ENCODE data around the gene PPIL6. TPM values are rescaled to one million over a fixed set of nuclear protein-coding genes. Genes with fewer than 3 reads are reported as not detected.

The PPIL6 gene
- polyA plus RNA-seq, 5 donors, result 10.0 to 17.1 (median 12.2) TPM

Other genes starting within 250 kb of the PPIL6 start
- 100 to 1,000 TPM; 190 to 336 (median 303) TPM for gene CD164, start 58.2 kb downstream of the PPIL6 start, polyA plus RNA-seq (ENCODE audit: insufficient read depth in 1 of 5, insufficient read length in 5 of 5, low replicate concordance in 1 of 5)
- gene SMPD2, start 96 bp upstream of the PPIL6 start, polyA plus RNA-seq (ENCODE audit: insufficient read depth in 1 of 5, insufficient read length in 5 of 5, low replicate concordance in 1 of 5), result 10 to 100 TPM in 4 of 5 donors, 1 to 10 TPM in 1; 9.1 to 14.8 (median 14.0) TPM
- gene MICAL1, start 15.1 kb upstream of the PPIL6 start, polyA plus RNA-seq (ENCODE audit: insufficient read depth in 1 of 5, insufficient read length in 5 of 5, low replicate concordance in 1 of 5), result 10 to 100 TPM; 47.7 to 65.3 (median 57.3) TPM
- gene ZBTB24, start 42.6 kb upstream of the PPIL6 start, polyA plus RNA-seq (ENCODE audit: insufficient read depth in 1 of 5, insufficient read length in 5 of 5, low replicate concordance in 1 of 5), result 10 to 100 TPM; 10.1 to 15.2 (median 13.3) TPM